Embryonic facial prominence (tissue), 1 donor: ENCODE measurements around the gene INTU.

Experiments
- DNase-seq: peaks from one replicate; pipeline ENCODE4 v3.0.0-alpha.2; 2016; ENCODE audit errors: extremely low spot score

Gene INTU

GRCh38 chr4:127748957-127749356 is 116.2 kb downstream of the INTU start:
- no peak for DNase-seq

- DNase-seq, result no peak
Measured at GRCh38 chr4:127756906-127757305, 124.1 kb downstream of the INTU start.

- DNase-seq, result no peak
Measured at GRCh38 chr4:127759228-127759820, 126.6 kb downstream of the INTU start.

- DNase-seq, result no peak
Measured at GRCh38 chr4:127759893-127760292, 127.1 kb downstream of the INTU start.

- DNase-seq, result no peak
Measured at GRCh38 chr4:127771535-127772275, 138.9 kb downstream of the INTU start.

- DNase-seq, result no peak
Measured at GRCh38 chr4:127772769-127773671, 140.3 kb downstream of the INTU start.

DNA sequence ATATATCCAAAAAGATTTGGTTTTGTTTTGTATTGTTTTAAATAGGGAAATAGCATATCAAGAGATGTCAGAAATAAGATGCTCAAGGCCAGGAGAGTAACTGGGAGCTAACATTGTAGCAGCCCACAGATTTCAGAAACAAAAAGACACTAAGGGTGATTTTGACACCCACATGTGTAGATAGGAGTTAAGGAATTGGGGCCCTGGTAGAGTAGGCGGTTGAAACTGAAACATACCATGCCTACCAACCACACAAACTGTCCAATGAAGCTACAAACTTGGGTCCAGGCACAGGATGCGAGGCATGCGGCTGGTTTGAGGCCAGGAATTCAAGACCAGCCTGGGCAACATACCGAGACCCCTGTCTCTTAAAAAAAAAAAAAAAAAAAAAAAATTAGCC is 143.1 kb downstream of the INTU start:
- DNase-seq, result no peak
